Progenitor cell of endocrine pancreas (in vitro differentiated cells): ENCODE results near the gene SLC16A4. TPM values are rescaled to one million over a fixed set of nuclear protein-coding genes. Genes with fewer than 3 reads are reported as not detected.

Source experiments
- DNase-seq: peaks from one replicate; pipeline ENCODE4 v3.0.0; 2021; ENCODE audit warnings: low spot score; ENCODE audit not compliant: unreplicated experiment
- H3K27ac Mint-ChIP-seq: 2 replicates; pipeline ENCODE4 v1.8.0; 2021; ENCODE audit warnings: mild to moderate bottlenecking, moderate library complexity, mixed read lengths
- H3K27me3 Mint-ChIP-seq: 2 replicates; pipeline ENCODE4 v1.8.0; 2021; ENCODE audit warnings: mixed read lengths
- H3K36me3 Mint-ChIP-seq: 2 replicates; pipeline ENCODE4 v1.8.0; 2022; ENCODE audit warnings: mixed read lengths; ENCODE audit not compliant: insufficient read depth
- H3K4me1 Mint-ChIP-seq: 2 replicates; pipeline ENCODE4 v1.8.0; 2021; ENCODE audit warnings: low read depth, mixed read lengths
- H3K4me3 Mint-ChIP-seq: 2 replicates; pipeline ENCODE4 v1.8.0; 2021; ENCODE audit warnings: low read depth, mild to moderate bottlenecking, moderate library complexity, mixed read lengths
- H3K9me3 Mint-ChIP-seq: 2 replicates; pipeline ENCODE4 v1.8.0; 2021; ENCODE audit warnings: low read depth, mixed read lengths
- CTCF ChIP-seq: fragments of 200-600 bp; sonication (generic); IDR thresholded peaks from one replicate; pipeline ENCODE4 v1.5.0; 2021; ENCODE audit warnings: antibody characterized with exemption, mild to moderate bottlenecking; ENCODE audit not compliant: unreplicated experiment
- total RNA-seq: library from RNA; stranded (reverse); gene quantifications from 2 replicates; pipeline ENCODE4 v1.2.1, GENCODE V29; 2021

The SLC16A4 gene
- total RNA-seq, 1 donor from 2014 or later, result 0.46 TPM

- Mint-ChIP-seq H3K4me3 (no peak overlapping the region), H3K27ac (no peak overlapping the region), H3K4me1 (no peaks in the 10 kb centered on the region), H3K36me3 (no peaks in the 10 kb centered on the region), H3K9me3 (no peaks in the 10 kb centered on the region), H3K27me3 (peaks cover 37% of the 10 kb centered on the region)
- TF ChIP-seq CTCF, result no peak
- no peak for DNase-seq
Observed at GRCh38 chr1:110426854-110427253, 36.0 kb upstream of the SLC16A4 start.

- no peak overlapping the region for H3K27ac Mint-ChIP-seq
- H3K4me3 Mint-ChIP-seq, result no peak overlapping the region
- H3K4me1 Mint-ChIP-seq, result no peaks in the 10 kb centered on the region
- H3K27me3 Mint-ChIP-seq, result peaks cover 25% of the 10 kb centered on the region
- TF ChIP-seq CTCF, result no peak
- no peak for DNase-seq
- no peaks in the 10 kb centered on the region for H3K36me3 Mint-ChIP-seq
- no peaks in the 10 kb centered on the region for H3K9me3 Mint-ChIP-seq
Observed at GRCh38 chr1:110425612-110426152, 34.9 kb upstream of the SLC16A4 start.

GRCh38 chr1:110424699-110425611 lies 34.1 kb upstream of the SLC16A4 start:
- Mint-ChIP-seq H3K36me3 (no peaks in the 10 kb centered on the region), H3K27ac (no peak overlapping the region), H3K4me3 (no peak overlapping the region), H3K4me1 (no peaks in the 10 kb centered on the region), H3K27me3 (peaks cover 18% of the 10 kb centered on the region), H3K9me3 (no peaks in the 10 kb centered on the region)
- no peak for TF ChIP-seq CTCF
- no peak for DNase-seq

GRCh38 chr1:110420874-110421793 lies 30.3 kb upstream of the SLC16A4 start:
- H3K27ac Mint-ChIP-seq, result no peak overlapping the region
- no peak for TF ChIP-seq CTCF
- H3K36me3 Mint-ChIP-seq, result no peaks in the 10 kb centered on the region
- H3K4me1 Mint-ChIP-seq, result no peaks in the 10 kb centered on the region
- DNase-seq, result no peak
- no peak overlapping the region for H3K4me3 Mint-ChIP-seq
- peaks cover 15% of the 10 kb centered on the region for H3K27me3 Mint-ChIP-seq
- no peaks in the 10 kb centered on the region for H3K9me3 Mint-ChIP-seq
